Activated CD8-positive, alpha-beta memory T cell treated with anti-CD3 and anti-CD28 coated beads, Interleukin-2, amount 50 U/mL, for 4 hours (primary cell): ENCODE data around the gene OR52E4.

Experiments
- DNase-seq: peaks from one replicate; pipeline ENCODE4 v3.0.0-alpha.2; 2020

OR52E4 gene

DNA sequence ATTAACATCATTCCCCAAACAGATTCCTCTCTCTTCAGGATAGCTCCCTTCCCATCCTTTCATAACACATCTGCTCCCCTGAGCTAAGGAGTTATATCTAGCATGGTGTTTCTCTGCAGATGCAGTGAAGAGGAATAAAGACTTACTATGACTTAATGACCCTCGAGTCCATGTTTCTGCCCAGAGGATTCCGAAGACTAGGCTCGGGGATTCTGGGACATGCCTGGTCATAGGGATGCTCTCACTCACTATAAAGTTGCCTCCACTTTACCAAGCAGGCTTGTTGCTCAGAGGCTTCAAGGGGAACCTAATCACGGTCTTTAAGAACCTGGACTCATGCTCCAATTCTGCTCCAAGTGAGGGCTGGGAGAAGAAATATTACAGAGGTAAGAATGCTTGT is at the start of gene OR52E4:
Gene OR52E4 (plus strand): TSS at position 301 of the 400 bp plus-strand sequence. CDS start 3,664 bp downstream, outside the sequence.
- DNase-seq = no peak

DNA sequence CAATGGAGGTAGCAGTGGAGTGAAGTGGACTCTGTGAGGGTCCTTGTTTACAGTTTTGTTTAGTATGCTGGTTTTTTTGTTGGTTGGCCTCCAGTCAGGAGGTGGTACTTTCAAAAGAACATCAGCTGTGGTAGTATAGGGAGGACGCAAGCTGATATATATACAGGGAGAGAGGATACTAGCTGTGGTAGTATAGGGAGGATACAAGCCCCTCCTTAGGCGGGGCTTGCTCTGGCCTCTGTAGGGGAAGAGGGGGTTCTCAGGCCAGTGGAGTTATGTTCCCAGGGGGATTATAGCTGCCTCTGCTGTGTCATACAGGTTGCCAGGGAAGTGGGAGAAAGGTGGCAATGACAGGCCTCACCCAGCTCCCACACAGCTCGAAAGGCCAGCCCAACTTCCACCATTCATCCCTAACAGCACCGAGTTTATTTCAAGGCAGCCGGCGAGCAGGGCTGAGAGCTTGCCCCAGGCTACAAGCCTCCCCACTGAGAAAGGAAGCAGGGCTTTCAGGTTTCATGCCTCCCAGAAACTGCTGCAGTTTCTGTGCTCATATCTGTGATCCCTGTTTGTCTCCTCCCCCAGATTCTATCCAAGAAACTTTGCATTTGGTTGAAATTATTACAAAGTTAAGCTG is 49.1 kb upstream of the OR52E4 start:
- no peak for DNase-seq

DNA sequence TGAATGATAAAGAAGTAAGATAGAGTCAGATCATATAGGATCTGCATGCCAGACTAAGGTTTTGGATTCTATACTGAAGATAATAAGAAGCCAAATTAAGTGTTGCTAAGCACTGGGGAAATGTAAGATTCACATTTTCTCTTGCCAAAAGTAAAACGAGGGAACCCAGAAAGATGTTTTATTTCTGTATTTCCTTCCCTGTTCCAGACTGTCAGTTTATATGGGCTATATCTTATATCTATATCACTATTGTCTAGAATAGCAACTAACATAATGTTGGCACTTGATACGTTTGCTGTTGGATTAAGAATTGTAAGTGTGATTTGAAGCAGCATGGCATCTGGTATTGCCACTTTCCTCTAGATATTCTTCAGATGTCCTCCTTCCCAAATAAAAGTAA is 47.0 kb upstream of the OR52E4 start:
- no peak for DNase-seq

DNA sequence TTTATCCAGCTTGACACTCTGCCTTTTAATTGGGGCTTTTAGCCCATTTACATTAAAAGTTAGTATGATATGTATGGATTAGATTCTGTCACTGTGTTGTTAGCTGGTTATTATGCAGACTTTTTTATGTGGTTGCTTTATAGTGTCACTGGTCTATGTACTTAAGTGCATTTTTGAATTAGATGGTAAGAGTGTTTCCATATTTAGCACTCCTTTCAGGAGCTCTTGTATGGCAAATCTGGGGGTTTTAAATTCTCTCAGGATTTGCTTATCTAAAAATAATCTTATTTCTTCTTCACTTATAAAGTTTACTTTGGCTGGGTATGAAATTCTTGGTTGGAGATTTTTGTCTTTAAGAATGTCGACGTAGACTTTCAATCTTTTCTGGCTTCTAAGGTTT is 42.7 kb upstream of the OR52E4 start:
- DNase-seq = no peak

DNA sequence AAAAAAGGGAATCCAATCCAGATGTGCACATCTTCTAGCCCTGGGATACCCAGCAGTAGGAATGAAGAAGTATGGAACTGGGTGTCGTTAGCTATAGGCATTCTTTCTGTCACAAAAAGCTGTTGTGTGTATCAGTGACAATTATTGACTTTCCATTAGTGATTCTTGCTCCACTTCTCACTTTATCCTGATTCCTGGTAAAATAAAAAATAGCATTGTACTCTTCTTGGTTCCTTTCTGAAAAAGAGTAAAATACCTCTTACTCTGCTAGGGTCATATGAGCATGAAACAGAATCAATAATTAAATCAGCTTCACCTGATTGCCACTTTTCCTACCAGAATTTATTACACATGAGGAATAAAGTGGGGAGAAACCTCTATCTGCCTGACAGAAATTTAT is 38.6 kb upstream of the OR52E4 start, which contains the start of gene OR52E6:
Gene OR52E6 (minus strand): TSS at position 101 of the 400 bp plus-strand sequence. CDS start 0 bp downstream, at position 101.
- no peak for DNase-seq

DNA sequence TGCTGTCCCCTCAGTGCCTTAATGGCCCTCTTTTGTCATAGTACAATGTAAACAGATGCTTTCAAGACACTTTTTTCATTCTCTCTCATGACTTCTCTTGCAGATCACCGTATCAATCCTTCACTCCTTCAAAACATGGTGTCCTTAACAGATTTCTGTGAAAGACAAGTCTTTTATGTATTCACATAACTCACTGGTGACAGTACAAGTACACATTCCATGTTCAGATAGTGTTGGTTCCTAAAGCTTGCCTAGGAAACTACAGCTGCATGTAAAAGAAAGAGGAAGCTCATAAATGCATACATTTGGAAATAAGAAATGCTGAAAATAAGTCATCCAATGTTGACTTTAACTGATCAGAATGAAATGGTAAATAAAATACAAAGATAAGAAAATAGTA is 33.7 kb upstream of the OR52E4 start:
- no peak for DNase-seq

DNA sequence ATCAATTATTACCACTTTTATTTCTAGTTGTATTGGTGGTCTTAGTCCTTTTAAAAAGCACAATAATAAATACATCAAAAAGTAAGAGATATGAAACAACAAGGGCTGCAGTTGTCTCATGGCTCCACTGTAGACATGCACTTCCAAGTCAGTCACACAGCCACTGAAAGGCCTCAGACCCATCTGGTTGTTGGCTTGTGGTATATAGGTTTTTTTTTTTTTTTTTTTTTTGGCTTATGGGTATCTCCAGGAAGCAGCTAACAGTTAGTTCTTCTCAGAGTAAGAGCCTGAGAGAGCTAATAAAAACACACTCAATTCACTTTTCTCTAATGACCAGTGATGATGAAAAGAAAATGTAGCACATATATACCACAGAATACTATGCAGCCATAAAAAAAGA is 32.7 kb upstream of the OR52E4 start:
- no peak for DNase-seq

DNA sequence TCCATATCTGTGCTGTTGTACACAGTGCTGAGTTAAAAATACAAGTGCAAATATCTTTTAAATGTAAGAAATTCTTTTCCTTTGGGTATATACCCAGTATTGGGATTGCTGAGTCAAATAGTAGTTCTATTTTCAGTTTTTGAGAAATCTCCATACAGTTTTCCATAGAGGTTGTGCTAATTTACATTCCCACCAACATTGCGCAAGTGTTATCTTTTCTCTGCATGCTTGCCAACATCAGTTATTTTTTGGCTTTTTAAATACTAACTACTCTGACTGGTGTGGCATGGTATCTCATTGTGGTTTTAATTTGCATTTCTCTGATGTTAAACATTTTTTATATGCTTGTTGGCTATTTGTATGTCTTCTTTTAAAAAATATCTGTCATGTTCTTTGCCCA is 29.4 kb upstream of the OR52E4 start:
- no peak for DNase-seq

DNA sequence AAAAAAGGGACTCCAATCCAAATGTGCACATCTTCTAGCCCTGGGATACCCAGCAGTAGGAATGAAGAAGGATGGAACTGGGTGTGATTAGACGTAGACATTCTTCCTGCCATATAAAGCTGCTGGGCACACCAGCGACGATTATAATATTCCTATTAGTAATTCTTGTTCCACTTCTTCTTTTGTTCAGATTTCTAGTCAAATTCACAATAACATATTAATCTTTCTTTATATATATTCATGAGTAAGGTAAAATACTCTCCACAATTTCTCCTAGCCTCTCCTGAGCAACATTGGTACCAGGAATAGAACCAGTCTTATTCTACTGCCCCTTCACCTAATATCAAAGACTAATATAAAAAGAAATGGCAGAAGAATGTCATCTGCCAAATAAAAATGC is 22.8 kb upstream of the OR52E4 start, which contains the start of gene OR52E8:
Gene OR52E8 (minus strand): TSS at position 101 of the 400 bp plus-strand sequence. CDS start 0 bp downstream, at position 101.
- no peak for DNase-seq

DNA sequence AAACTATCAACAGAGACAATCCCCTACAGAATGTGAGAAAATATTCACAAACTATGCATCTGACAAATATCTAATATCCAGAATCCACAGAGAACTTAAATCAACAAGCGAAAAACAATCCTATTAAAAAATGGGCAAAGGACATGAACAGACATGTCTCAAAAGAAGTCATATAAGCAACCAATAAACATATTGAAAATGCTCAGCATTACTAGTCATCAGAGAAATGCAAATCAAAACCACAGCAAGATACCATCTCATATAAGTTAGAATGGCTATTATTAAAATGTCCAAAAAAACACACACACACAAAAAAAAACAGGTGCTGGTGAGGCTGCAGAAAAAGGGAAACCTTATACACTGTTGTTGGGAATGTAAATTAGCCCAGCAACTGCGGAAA is 14.6 kb upstream of the OR52E4 start:
- no peak for DNase-seq

DNA sequence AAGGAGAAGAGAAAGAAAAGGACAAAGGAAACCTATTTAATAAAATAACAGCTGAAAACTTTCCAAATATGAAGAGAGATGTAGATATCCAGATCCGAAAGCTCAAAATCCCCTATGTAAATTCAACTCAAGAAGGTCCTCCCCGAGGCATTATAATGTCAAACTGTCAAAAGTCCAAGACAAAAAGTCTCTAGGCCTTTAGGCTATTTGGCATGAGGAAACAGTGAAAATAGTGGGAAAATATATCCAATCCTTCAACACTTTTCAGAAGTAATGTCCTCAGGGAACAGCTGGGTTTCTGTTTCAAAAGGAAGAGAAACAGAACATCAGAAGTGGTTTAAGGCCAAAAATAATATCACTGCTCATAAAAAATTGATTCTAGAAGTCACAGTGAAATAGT is 1.9 kb upstream of the OR52E4 start:
- DNase-seq = no peak

DNA sequence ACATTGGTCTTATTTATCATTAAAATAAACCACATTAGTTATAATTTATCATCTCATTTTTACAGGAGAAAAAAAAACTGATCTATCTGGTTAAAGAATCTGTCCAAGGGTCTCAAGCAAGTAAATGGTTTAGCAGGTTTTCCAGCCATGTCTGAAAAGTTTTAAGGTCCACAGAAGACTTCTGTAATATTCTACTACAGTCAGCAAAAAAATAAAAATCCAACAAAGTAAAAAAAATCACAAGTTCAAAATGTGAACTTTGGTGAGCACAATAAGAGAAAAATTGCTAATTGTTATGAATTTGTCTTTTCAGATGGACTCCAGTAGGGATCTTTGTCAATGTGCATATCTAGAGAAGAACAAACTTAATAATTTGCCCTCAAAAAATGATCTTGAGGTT is 1.3 kb downstream of the OR52E4 start:
- DNase-seq = no peak

DNA sequence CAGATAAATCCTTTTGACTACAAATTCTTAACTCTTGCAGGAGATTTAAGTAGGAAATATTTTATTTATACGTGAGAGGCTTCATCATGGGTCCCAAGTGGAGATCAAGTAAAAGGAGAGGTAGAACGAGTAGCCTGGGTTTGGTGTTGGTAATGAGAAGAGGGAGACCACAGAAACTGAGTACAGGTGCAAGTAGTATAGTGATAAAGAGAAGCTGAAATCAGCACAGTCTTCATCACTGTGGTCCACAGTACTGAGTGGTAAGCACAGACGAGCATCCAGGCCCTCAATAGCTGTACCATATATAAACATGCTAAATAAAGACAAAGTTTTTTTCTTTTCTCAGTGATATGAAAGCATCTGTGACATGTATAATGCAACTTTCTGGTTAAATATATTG is 6.7 kb downstream of the OR52E4 start:
- DNase-seq = no peak

DNA sequence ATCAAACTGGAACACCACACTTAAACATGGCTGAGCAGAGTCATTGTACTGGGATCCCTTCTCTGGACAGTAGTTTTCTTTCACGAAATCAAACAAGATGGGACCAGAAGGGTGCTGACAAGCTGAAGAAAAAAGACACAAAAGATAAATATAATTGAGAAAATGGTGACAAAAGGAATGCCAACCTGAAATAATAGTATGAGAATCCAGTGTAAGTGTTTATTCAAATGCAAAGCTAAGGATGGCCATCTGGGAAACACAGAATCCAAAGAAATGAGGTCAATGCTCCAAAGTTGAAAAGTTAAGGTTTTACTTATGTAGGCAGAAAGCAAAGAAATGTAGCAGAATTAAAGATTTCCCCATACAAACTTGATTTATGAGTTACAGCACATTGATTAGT is 7.2 kb downstream of the OR52E4 start:
- DNase-seq = no peak

DNA sequence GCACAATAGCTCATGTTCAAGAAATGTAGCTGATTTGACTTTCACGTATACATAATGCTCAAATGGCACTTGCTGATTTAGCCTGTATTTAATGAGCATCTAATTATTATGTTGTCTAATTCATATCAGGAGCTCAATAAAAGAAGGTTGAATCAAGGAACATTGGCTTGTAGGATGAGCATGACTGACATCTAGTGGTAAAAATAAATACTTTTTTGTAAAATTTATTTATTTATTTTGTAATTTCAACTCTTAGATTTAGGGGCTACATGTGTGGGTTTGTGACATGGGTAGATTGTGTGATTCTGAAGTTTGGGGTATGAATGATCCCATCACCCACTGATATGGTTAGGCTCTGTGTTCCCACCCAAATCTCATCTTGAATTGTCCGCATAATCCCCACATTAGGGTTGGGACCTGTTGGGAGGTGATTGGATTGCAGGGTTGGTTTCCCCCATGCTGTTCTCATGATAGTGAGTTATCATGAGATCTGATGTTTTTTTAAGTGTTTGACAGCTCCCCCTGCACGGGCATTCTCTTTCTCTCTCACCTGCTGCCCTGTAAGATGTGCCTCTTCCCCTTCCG is 10.9 kb downstream of the OR52E4 start:
- DNase-seq = no peak

DNA sequence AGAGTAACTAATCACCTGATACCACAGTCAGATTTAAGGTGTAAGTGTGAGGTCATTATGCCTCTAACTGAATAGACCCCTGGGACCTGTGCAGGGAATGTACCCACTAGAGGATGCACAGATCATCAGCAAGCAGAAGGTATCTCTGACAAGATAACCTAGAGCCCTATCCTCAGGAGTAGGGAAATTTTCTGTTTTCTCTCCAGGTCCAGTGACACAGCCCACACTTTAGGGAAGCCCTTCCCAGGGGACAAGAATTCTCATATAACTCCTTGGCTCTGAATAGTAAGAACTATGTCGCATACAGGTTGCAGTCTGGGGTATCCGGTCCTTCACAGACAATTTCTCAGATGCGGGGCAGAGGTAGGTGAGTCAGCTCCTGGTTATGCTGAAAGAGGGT is 12.5 kb downstream of the OR52E4 start, which contains the start of gene OR52E5:
Gene OR52E5 (plus strand): TSS at position 301 of the 400 bp plus-strand sequence. CDS start 7,569 bp downstream, outside the sequence.
- no peak for DNase-seq

DNA sequence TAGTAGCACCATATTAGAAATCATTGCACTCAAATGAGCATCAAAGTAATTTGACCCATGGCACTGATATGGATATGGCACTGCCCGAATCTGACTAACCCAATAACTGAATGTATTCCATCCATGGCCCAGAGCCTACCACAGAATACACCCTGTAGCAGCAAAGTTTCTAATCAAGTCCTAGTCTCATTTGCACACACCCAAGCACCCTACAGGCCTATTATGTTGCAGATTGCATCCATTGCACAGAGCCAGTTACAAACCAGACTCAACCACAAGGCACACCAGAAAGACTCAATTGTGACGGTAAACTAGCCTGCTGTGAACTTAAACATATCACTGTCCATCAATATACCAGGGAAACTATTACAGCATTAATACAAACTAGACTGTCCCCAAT is 19.1 kb downstream of the OR52E4 start:
- DNase-seq = no peak

DNA sequence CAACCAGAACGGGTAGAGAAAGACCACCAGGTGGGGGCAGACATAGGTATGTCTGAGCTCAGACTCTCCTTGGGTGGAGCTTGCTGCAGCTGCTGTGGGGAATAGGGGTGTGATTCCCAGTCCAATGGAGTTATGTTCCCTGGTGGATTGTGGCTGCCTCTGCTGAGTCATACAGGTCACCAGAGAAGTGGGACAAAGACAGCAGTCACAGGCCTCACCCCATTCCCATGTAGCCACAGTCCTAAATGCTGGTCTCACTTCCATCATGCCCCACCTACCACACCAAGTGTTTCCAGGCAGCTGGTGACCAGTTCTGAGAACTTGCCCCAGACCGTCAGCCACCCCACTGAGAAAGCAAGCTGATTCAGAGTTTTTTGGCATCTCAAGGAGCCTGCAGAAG is 30.1 kb downstream of the OR52E4 start:
- no peak for DNase-seq

DNA sequence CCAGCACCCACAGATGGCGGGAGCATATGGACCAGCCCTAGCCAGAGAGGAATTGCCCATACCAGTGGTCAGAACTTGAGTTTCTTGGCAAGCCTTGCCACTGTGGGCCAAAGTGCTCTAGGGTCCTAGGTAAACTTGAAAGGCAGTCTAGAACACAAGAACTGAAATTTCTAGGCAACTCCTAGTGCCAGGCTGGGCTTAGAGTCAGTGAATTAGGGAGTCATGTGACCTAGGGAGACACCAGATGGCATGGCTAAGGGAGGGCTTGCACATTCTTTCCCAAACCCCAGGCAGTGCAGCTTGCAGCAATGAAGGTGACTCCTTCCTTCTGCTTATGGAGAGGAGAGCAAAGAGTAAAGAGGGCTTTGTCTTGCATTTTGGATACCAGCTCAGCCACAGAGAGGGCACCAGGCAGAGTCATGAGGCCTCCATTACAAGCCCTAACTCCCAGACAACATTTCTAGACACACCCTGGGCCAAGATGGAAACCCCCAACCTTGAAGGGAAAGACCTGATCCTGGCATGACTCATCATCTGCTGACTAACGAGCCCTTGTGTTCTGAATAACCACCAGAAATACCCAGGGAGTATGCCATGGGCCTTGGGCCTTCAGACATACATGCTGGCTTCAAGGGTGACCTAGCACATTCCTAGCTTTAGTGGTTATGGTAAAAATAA is 42.5 kb downstream of the OR52E4 start:
- no peak for DNase-seq

DNA sequence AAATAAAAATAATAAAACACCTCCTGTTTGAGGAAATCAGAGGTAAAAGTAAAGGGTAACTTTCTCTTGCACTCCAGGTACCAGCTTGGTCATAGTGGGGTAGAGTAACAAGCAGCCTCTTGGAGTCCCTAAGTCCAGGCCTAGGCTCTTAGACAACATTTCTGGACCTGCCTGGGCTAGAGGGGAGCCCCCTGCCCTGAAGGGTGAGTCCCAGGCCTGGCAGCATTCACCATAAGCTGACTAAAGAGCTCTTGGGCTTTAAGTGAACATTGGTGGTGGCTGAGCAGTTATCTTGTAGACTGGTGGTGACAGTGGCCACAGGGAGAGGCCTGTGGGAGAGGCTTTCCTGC is 43.0 kb downstream of the OR52E4 start:
- no peak for DNase-seq

DNA sequence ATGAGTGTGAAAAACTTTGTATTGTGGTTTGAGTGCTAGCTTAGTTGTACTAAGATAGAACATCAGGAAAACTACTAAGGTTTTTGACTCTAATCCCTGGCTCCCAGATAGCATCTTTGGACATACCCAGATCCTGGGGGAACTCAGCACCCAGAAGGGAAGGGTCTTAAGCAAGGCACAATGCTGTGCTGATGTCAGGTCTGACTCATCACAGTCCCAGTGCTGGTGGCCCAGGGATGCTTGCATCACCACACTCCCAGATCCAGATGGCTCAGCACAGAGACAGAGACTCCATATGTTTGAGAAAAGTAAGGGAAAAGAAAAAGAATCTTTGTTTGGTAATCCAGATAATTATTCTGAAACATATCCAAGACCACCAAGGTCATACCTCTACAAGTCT is 43.4 kb downstream of the OR52E4 start:
- no peak for DNase-seq

DNA sequence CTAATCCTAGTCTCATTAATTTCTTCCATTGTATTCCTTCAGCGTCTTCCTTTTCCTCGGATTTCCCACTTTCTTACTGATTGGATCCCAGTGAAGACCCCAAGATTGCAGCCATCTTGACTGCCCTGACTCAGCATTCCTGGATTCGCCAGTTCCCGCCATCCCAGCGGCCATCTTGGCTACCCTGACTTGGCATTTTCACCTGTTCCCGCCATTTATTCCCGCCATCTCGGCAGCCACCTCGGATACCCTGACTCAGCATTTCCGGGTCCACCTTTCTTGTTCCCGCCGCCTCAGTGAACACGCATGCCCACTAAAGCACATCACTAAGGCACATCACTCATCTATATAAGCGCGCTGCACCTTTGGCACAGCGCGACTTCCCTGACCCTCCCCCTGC is 47.8 kb downstream of the OR52E4 start:
- DNase-seq = no peak

DNA sequence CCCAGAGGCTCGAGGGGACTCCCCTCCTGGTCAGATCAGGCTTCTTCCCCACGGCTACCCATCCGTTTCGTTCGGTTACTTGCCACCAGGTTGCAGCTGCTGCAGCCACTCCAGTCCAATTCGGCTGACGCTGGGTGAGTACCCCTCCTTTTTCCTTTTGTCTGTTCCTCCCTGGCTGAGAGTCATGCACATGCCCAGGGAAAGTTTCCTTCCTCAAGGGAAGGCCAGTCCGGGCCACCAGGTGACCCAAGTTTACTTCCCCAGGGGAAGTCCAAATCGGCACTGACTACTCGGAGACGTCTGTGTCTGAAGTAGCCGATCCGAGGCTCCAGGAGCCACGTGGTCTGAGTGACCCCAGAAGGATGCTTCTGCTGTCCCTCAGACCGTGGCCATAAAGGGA is 48.4 kb downstream of the OR52E4 start:
- DNase-seq = no peak
